MM.1S (cell line): Measurements from ENCODE around the gene SGCD.

ENCODE experiments used
- DNase-seq: peaks from one replicate; pipeline ENCODE4 v3.0.0-alpha.2; 2015
- H2AFZ ChIP-seq: fragments of 300-600 bp; sonication (generic); 2 replicates; pipeline ENCODE4 v1.6.0; 2016; ENCODE audit warnings: antibody characterized with exemption, low read length
- H3F3A ChIP-seq: fragments of 300-600 bp; sonication (generic); 2 replicates; pipeline ENCODE4 v1.6.1; 2016; ENCODE audit warnings: mild to moderate bottlenecking, antibody characterized with exemption, low read length, moderate library complexity, mixed read lengths; ENCODE audit not compliant: insufficient read depth
- H3K27ac ChIP-seq: fragments of 300-600 bp; sonication (generic); 2 replicates; pipeline ENCODE4 v1.5.1; 2016; ENCODE audit warnings: mild to moderate bottlenecking, low read length
- H3K27me3 ChIP-seq: fragments of 300-600 bp; sonication (generic); replicated peaks from 2 replicates; pipeline ENCODE4 v1.6.0; 2016; ENCODE audit warnings: low read length; ENCODE audit not compliant: insufficient read depth
- H3K36me3 ChIP-seq: fragments of 300-600 bp; sonication (generic); replicated peaks from 2 replicates; pipeline ENCODE4 v1.6.1; 2016; ENCODE audit warnings: mild to moderate bottlenecking, low read length, mixed read lengths; ENCODE audit not compliant: insufficient read depth
- H3K4me1 ChIP-seq: fragments of 300-600 bp; sonication (generic); 2 replicates; pipeline ENCODE4 v1.6.1; 2016; ENCODE audit warnings: low read length, mixed read lengths
- H3K4me2 ChIP-seq: fragments of 300-600 bp; sonication (generic); 2 replicates; pipeline ENCODE4 v1.6.0; 2016; ENCODE audit warnings: low read depth, low read length
- H3K4me3 ChIP-seq: fragments of 300-600 bp; sonication (generic); 2 replicates; pipeline ENCODE4 v1.5.1; 2016; ENCODE audit warnings: low read length, mixed read lengths
- H3K79me2 ChIP-seq: fragments of 300-600 bp; sonication (generic); 2 replicates; pipeline ENCODE4 v1.6.1; 2016; ENCODE audit warnings: mixed run types, low read length, mixed read lengths
- H3K9ac ChIP-seq: fragments of 300-600 bp; sonication (generic); 2 replicates; pipeline ENCODE4 v1.6.1; 2016; ENCODE audit warnings: low read length, mixed read lengths
- H3K9me2 ChIP-seq: fragments of 300-600 bp; sonication (generic); replicated peaks from 2 replicates; pipeline ENCODE4 v1.6.1; 2016; ENCODE audit warnings: mild to moderate bottlenecking, low read length, mixed read lengths; ENCODE audit not compliant: insufficient read depth
- H3K9me3 ChIP-seq: fragments of 300-600 bp; sonication (generic); replicated peaks from 2 replicates; pipeline ENCODE4 v1.6.1; 2016; ENCODE audit warnings: mild to moderate bottlenecking, low read length, mixed read lengths; ENCODE audit not compliant: insufficient read depth
- H4K20me1 ChIP-seq: fragments of 300-600 bp; sonication (generic); 2 replicates; pipeline ENCODE4 v1.6.1; 2016; ENCODE audit warnings: mild to moderate bottlenecking, low read length, moderate library complexity, mixed read lengths; ENCODE audit not compliant: insufficient read depth
- EZH2 ChIP-seq: fragments of 300-600 bp; sonication (generic); optimal IDR thresholded peaks from 2 replicates; pipeline ENCODE3; 2017; ENCODE audit warnings: low read depth, mild to moderate bottlenecking, antibody characterized with exemption, low read length, mixed read lengths
- EZH2phosphoT487 ChIP-seq: fragments of 300-600 bp; sonication (generic); IDR thresholded peaks from 2 replicates; pipeline ENCODE4 v1.6.1; 2018; ENCODE audit warnings: antibody characterized with exemption, low read length
- TF ChIP-seq, protein P1 (sequence below): fragments of 300-600 bp; sonication (generic); IDR thresholded peaks from 2 replicates; pipeline ENCODE4 v1.5.1; 2016; ENCODE audit warnings: antibody characterized with exemption, low read length, mixed read lengths

Gene SGCD

DNA sequence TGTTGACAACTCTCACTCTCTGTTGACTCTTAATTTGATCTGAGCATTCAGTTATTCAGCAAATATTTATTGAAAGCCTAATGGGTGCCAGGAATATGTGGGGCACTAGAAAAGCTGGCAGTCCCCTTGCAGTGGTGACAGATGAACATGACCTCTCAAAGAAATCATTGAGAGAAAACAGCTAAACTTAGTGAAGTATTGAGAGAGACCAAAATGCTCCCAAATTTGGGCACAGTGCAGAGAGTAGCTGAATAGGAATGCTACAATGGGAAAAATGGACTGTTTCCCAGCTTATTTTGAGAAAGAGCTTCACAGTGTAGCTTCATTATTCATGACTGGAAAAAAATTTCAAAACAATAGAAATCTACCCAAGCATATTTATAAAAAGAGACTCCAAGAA, 257.9 kb downstream of the SGCD start:
- H3K79me2 ChIP-seq: no peaks in the 10 kb centered on the region
- no peak overlapping the region for H3K27ac ChIP-seq
- TF ChIP-seq EZH2phosphoT487 (no peak), EZH2 (no peak)
- TF ChIP-seq, protein P1, sequence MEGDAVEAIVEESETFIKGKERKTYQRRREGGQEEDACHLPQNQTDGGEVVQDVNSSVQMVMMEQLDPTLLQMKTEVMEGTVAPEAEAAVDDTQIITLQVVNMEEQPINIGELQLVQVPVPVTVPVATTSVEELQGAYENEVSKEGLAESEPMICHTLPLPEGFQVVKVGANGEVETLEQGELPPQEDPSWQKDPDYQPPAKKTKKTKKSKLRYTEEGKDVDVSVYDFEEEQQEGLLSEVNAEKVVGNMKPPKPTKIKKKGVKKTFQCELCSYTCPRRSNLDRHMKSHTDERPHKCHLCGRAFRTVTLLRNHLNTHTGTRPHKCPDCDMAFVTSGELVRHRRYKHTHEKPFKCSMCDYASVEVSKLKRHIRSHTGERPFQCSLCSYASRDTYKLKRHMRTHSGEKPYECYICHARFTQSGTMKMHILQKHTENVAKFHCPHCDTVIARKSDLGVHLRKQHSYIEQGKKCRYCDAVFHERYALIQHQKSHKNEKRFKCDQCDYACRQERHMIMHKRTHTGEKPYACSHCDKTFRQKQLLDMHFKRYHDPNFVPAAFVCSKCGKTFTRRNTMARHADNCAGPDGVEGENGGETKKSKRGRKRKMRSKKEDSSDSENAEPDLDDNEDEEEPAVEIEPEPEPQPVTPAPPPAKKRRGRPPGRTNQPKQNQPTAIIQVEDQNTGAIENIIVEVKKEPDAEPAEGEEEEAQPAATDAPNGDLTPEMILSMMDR: no peak
- H3K4me2 ChIP-seq: no peak overlapping the region
- no peak overlapping the region for H3K9ac ChIP-seq
- H3K9me2 ChIP-seq: no peaks in the 10 kb centered on the region
- no peaks in the 10 kb centered on the region for H3K36me3 ChIP-seq
- no peaks in the 10 kb centered on the region for H3K9me3 ChIP-seq
- DNase-seq: no peak
- H2AFZ ChIP-seq: no peak overlapping the region
- H4K20me1 ChIP-seq: no peaks in the 10 kb centered on the region
- H3K4me1 ChIP-seq: no peaks in the 10 kb centered on the region
- H3K4me3 ChIP-seq: no peak overlapping the region
- no peaks in the 10 kb centered on the region for H3K27me3 ChIP-seq
- no peaks in the 10 kb centered on the region for H3F3A ChIP-seq

DNA sequence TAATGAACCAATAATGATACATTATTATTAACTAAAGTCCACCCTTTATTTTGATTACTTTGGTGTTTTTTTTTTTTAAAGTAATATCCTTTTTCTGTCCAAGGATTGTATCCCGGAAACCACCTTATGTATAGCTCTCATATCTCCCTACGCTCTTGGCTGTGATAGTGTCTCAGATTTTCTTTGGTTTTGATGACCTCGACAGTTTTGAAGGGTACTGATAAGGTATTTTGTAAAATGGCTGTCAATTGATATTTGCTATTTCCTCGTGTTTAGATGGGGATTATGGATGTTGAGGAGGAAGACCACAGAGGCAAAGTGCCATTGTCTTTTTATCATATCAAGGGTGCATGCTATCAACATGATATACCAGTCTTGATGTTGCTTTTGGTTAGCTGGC, 259.0 kb downstream of the SGCD start:
- no peaks in the 10 kb centered on the region for H3K27me3 ChIP-seq

DNA sequence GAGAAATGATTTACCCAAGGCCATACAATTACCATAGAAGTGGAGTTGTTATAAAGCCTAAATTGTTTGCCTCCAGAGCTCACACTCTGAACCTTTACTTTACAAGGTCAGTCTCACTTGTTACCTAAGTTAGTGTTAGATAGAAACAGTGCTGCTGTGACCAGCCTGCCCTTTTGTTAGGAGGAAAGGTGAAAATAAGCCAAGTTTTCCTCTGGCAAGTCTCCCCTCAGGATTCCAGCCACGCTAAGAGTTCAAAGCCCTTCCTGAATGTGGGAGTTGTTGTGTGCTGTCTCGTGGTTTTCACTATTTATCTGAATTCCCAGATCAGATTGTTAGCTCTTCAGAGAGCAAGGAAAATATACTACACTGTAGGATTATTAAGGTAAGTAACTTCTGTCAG, 260.0 kb downstream of the SGCD start:
- Histone ChIP-seq H3K27ac (no peak overlapping the region), H2AFZ (no peak overlapping the region), H3K79me2 (no peaks in the 10 kb centered on the region), H3F3A (no peaks in the 10 kb centered on the region), H3K9ac (no peak overlapping the region), H3K4me3 (no peak overlapping the region), H3K27me3 (no peaks in the 10 kb centered on the region), H3K4me1 (no peaks in the 10 kb centered on the region), H3K4me2 (no peak overlapping the region), H4K20me1 (no peaks in the 10 kb centered on the region), H3K36me3 (no peaks in the 10 kb centered on the region), H3K9me2 (no peaks in the 10 kb centered on the region), H3K9me3 (no peaks in the 10 kb centered on the region)
- TF ChIP-seq, protein P1: no peak
- TF ChIP-seq EZH2: no peak
- TF ChIP-seq EZH2phosphoT487: no peak
- DNase-seq: no peak

More for the DNA sequence above, 259.0 kb downstream of the SGCD start:
- no peak overlapping the region for H3K27ac ChIP-seq
- no peaks in the 10 kb centered on the region for H3K36me3 ChIP-seq
- H3K9me2 ChIP-seq: no peaks in the 10 kb centered on the region
- no peak overlapping the region for H3K9ac ChIP-seq
- H3K4me2 ChIP-seq: no peak overlapping the region
- no peak overlapping the region for H3K4me3 ChIP-seq
- no peaks in the 10 kb centered on the region for H3F3A ChIP-seq
- no peak for DNase-seq
- no peaks in the 10 kb centered on the region for H4K20me1 ChIP-seq
- TF ChIP-seq EZH2: no peak
- no peaks in the 10 kb centered on the region for H3K9me3 ChIP-seq
- H3K4me1 ChIP-seq: no peaks in the 10 kb centered on the region
- no peak overlapping the region for H2AFZ ChIP-seq
- H3K79me2 ChIP-seq: no peaks in the 10 kb centered on the region

DNA sequence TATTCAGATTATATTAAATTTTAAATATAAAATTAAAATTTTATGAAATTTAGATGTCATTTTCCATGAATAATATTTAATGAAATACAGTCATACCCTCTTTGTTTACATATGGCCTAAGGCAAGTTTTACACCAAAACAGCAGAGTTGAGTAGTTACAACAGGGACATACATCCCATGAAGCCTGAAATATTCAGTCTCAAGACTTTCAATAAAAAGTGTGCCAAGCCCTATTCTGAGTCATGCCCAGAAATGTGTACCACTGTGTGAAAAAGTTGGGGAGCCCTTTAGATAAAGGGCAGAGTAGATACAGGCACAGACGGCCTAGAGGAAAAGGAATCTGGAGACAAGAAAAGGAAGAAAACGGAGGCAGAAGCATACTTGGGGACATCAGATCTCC, 261.3 kb downstream of the SGCD start:
- Histone ChIP-seq H3K9me2 (no peaks in the 10 kb centered on the region), H3K4me2 (no peak overlapping the region), H2AFZ (no peak overlapping the region), H3K9me3 (no peaks in the 10 kb centered on the region), H3K4me3 (no peak overlapping the region), H3K79me2 (no peaks in the 10 kb centered on the region), H3K36me3 (no peaks in the 10 kb centered on the region), H3K4me1 (no peaks in the 10 kb centered on the region), H3K27me3 (no peaks in the 10 kb centered on the region), H3K27ac (no peak overlapping the region), H3F3A (no peaks in the 10 kb centered on the region), H4K20me1 (no peaks in the 10 kb centered on the region), H3K9ac (no peak overlapping the region)
- no peak for TF ChIP-seq EZH2phosphoT487
- TF ChIP-seq EZH2: no peak
- TF ChIP-seq, protein P1: no peak
- no peak for DNase-seq
